Body of pancreas (tissue), 4 donors: ENCODE measurements around the gene SLC4A1. TPM values are rescaled to one million over a fixed set of nuclear protein-coding genes. Genes with fewer than 3 reads are reported as not detected.

Experiments used
- ATAC-seq: fragments of 150-250 bp; one replicate; pipeline ENCODE4 v1.9.1; 2016
- DNase-seq, 4 donors: peaks; one replicate each; pipeline ENCODE4 v3.0.0-alpha.2; 2019
- H3K27ac ChIP-seq, 4 donors: fragments of 200-600 bp; sonication (generic); 1 replicate in 3 of 4; 2 replicates in 1 of 4; pipeline versions ENCODE4 v1.5.1 to v1.6.1; 2016 to 2019; ENCODE audit warnings: mild to moderate bottlenecking in 1 of 4, mixed read lengths in 1 of 4, moderate library complexity in 1 of 4
- H3K27me3 ChIP-seq, 2 donors: fragments of 200-600 bp; sonication (generic); one replicate each; pipeline ENCODE4 v1.6.0; 2016; ENCODE audit warnings: mild to moderate bottlenecking in 1 of 2
- H3K36me3 ChIP-seq, 2 donors: fragments of 200-600 bp; sonication (generic); replicated peaks in 1 of 2; 2 replicates each; pipeline ENCODE4 v1.5.1; 2016; ENCODE audit warnings: low read depth in 2 of 2; ENCODE audit not compliant: insufficient read depth in 1 of 2
- H3K4me1 ChIP-seq: fragments of 200-600 bp; sonication (generic); one replicate; pipeline ENCODE4 v1.6.0; 2016
- H3K4me3 ChIP-seq, 2 donors: fragments of 200-600 bp; sonication (generic); 1 replicate in 1 of 2; 2 replicates in 1 of 2; pipeline ENCODE4 v1.5.1; 2016 to 2019
- H3K9me3 ChIP-seq, 3 donors: fragments of 200-600 bp; sonication (generic); 1 replicate in 2 of 3; 2 replicates in 1 of 3; pipeline ENCODE4 v1.5.1; 2016
- CTCF ChIP-seq, 7 experiments: fragments of 450-650 bp in 4 of 7; fragments of 200-600 bp in 3 of 7; sonication (generic) in 3 of 7; IDR thresholded peaks; one replicate each; pipeline ENCODE4 v1.5.1; 2016 to 2019; ENCODE audit warnings: antibody characterized with exemption in 7 of 7
- POLR2A ChIP-seq, 3 donors: fragments of 450-650 bp; IDR thresholded peaks; one replicate each; pipeline ENCODE4 v1.6.1; 2016; ENCODE audit warnings: antibody characterized with exemption in 3 of 3, mild to moderate bottlenecking in 2 of 3
- WGBS, 2 donors: methylation state at CpG; one replicate each; pipeline ENCODE4 v1.1.5; 2017; 5-methylcytosine and 5-hydroxymethylcytosine counted together
- intact Hi-C: fragments of 100-400 bp; cut with DNase I; formaldehyde crosslinking; loops from one replicate; pipeline ENCODE4 v1.15.1; 2023
- total RNA-seq, 2 donors: library from RNA; depleted of rRNA; stranded (reverse); fragments of >200 nt; gene quantifications; one replicate each; pipeline ENCODE4 v1.1.0, GENCODE V29; 2016

The SLC4A1 gene
- total RNA-seq, 2 donors from 2014 or later, result not detected

- Histone ChIP-seq H3K36me3 (no peaks in the 10 kb centered on the region), H3K27ac (no peak overlapping the region), H3K9me3 (no peaks in the 10 kb centered on the region), H3K4me3 (no peak overlapping the region), H3K4me1 (peaks cover 28% of the 10 kb centered on the region), H3K27me3 (peaks cover 0 to 3% of the 10 kb centered on the region in 2 donors)
- intact Hi-C loops, result no loop called here
- 60 to 75% methylated on average over 1 to 10 of the region's 10 CpGs for WGBS, 2 donors
- TF ChIP-seq POLR2A (IDR thresholded peaks at IDR 0.05), result no peak
- TF ChIP-seq CTCF (IDR thresholded peaks at IDR 0.05), result no peak
- ATAC-seq (no peak), DNase-seq (no peak)
Measured at GRCh38 chr17:44310609-44311376, 42.9 kb upstream of the SLC4A1 start.

- WGBS, 2 donors, result 82 to 93% methylated on average over 2 of the region's 2 CpGs
- ATAC-seq (no peak), DNase-seq (no peak)
- H3K27ac ChIP-seq, result no peak overlapping the region
- H3K9me3 ChIP-seq, result no peaks in the 10 kb centered on the region
- intact Hi-C loops, result no loop called here
- H3K4me1 ChIP-seq, result peaks cover 24% of the 10 kb centered on the region
- no peaks in the 10 kb centered on the region for H3K36me3 ChIP-seq
- TF ChIP-seq POLR2A (IDR thresholded peaks at IDR 0.05) (no peak), CTCF (IDR thresholded peaks at IDR 0.05) (no peak)
- no peaks in the 10 kb centered on the region for H3K27me3 ChIP-seq
- no peak overlapping the region for H3K4me3 ChIP-seq
Measured at GRCh38 chr17:44310188-44310587, 42.3 kb upstream of the SLC4A1 start.

- DNase-seq (no peak), ATAC-seq (no peak)
- H3K9me3 ChIP-seq, result no peaks in the 10 kb centered on the region
- intact Hi-C loops, result no loop called here
- no peak overlapping the region for H3K4me3 ChIP-seq
- 79 to 83% methylated on average over 1 to 5 of the region's 5 CpGs for WGBS, 2 donors
- no peaks in the 10 kb centered on the region for H3K27me3 ChIP-seq
- peaks cover 19% of the 10 kb centered on the region for H3K4me1 ChIP-seq
- H3K27ac ChIP-seq, result no peak overlapping the region
- no peaks in the 10 kb centered on the region for H3K36me3 ChIP-seq
- TF ChIP-seq POLR2A (IDR thresholded peaks at IDR 0.05), result no peak
- no peak for TF ChIP-seq CTCF (IDR thresholded peaks at IDR 0.05)
Measured at GRCh38 chr17:44309472-44309871, 41.5 kb upstream of the SLC4A1 start.

GRCh38 chr17:44308865-44309264 is 40.9 kb upstream of the SLC4A1 start:
- peak overlapping the region in 2 of 4 donors; percentile 44 to 52 for H3K27ac ChIP-seq
- no peak overlapping the region for H3K4me3 ChIP-seq
- H3K9me3 ChIP-seq, result no peaks in the 10 kb centered on the region
- DNase-seq, result no peak
- no peaks in the 10 kb centered on the region for H3K36me3 ChIP-seq
- TF ChIP-seq POLR2A (IDR thresholded peaks at IDR 0.05) (no peak), CTCF (IDR thresholded peaks at IDR 0.05) (no peak)
- intact Hi-C loops, result no loop called here
- peaks cover 19% of the 10 kb centered on the region for H3K4me1 ChIP-seq
- ATAC-seq, result no peak
- 8 to 18% methylated on average over 4 to 13 of the region's 15 CpGs for WGBS, 2 donors
- no peaks in the 10 kb centered on the region for H3K27me3 ChIP-seq
